PC-3 (cell line): ENCODE data around the gene XPNPEP1. TPM values are rescaled to one million over a fixed set of nuclear protein-coding genes. Genes with fewer than 3 reads are reported as not detected.

Experiments
- ATAC-seq: fragments of 200-7000 bp; cut with Tn5 transposase; 2 replicates; pipeline ENCODE4 v1.9.1; 2020; ENCODE audit warnings: mild to moderate bottlenecking, moderate library complexity
- BruUV-seq: library from RNA; stranded (reverse); fragments of 400-500 nt; replicated peaks from 2 replicates; lab custom pipeline; 2021; lab: Mats Ljungman, UMichigan
- CTCF ChIA-PET: fragments of 300-600 bp; sonication (Branson Sonifier 250); formaldehyde crosslinking; loops from one replicate; lab custom pipeline; 2022; ENCODE audit warnings: antibody characterized with exemption; lab: Charles Lee
- POLR2A ChIA-PET: fragments of 300-600 bp; sonication (Branson Sonifier 250); formaldehyde crosslinking; loops from one replicate; lab custom pipeline; 2022; ENCODE audit warnings: antibody characterized with exemption; ENCODE audit not compliant: unreplicated experiment; lab: Charles Lee
- DNase-seq: peaks from one replicate; pipeline ENCODE4 v3.0.0-alpha.2; 2015
- H2AFZ ChIP-seq: fragments of 300-600 bp; sonication (generic); 2 replicates; pipeline ENCODE4 v1.6.0; 2016; ENCODE audit warnings: antibody characterized with exemption, low read length
- H3F3A ChIP-seq: fragments of 300-600 bp; sonication (generic); one replicate; pipeline ENCODE4 v1.6.0; 2017; ENCODE audit warnings: antibody characterized with exemption, low read length, control low read depth, mild to moderate bottlenecking; ENCODE audit not compliant: unreplicated experiment
- H3K27ac ChIP-seq: fragments of 300-600 bp; sonication (generic); 2 replicates; pipeline ENCODE4 v1.5.1; 2016; ENCODE audit warnings: mild to moderate bottlenecking, low read length
- H3K27me3 ChIP-seq: fragments of 300-600 bp; sonication (generic); 2 replicates; pipeline ENCODE4 v1.6.1; 2016; ENCODE audit warnings: low read length, mixed read lengths
- H3K36me3 ChIP-seq: fragments of 300-600 bp; sonication (generic); 2 replicates; pipeline ENCODE4 v1.6.1; 2016; ENCODE audit warnings: low read depth, mixed run types, low read length, mixed read lengths
- H3K4me1 ChIP-seq: fragments of 300-600 bp; sonication (generic); 2 replicates; pipeline ENCODE4 v1.5.1; 2016; ENCODE audit warnings: low read length; ENCODE audit not compliant: insufficient read depth
- H3K4me2 ChIP-seq: fragments of 300-600 bp; sonication (generic); 2 replicates; pipeline ENCODE4 v1.6.0; 2016; ENCODE audit warnings: low read length
- H3K4me3 ChIP-seq: fragments of 300-600 bp; sonication (generic); 2 replicates; pipeline ENCODE4 v1.5.1; 2016; ENCODE audit warnings: mild to moderate bottlenecking, low read length, mixed read lengths
- H3K79me2 ChIP-seq: fragments of 300-600 bp; sonication (generic); 2 replicates; pipeline ENCODE4 v1.6.1; 2017; ENCODE audit warnings: low read length, mixed read lengths
- H3K9ac ChIP-seq: fragments of 300-600 bp; sonication (generic); 2 replicates; pipeline ENCODE4 v1.6.0; 2016; ENCODE audit warnings: mild to moderate bottlenecking, low read length
- H3K9me2 ChIP-seq: fragments of 300-600 bp; sonication (generic); replicated peaks from 2 replicates; pipeline ENCODE4 v1.6.1; 2016; ENCODE audit warnings: mixed run types, low read length, mixed read lengths
- H3K9me3 ChIP-seq: fragments of 300-600 bp; sonication (generic); 2 replicates; pipeline ENCODE4 v1.6.1; 2016; ENCODE audit warnings: low read length, mixed read lengths
- H4K20me1 ChIP-seq: fragments of 300-600 bp; sonication (generic); 2 replicates; pipeline ENCODE4 v1.6.1; 2016; ENCODE audit warnings: low read length, mixed read lengths
- EZH2 ChIP-seq: fragments of 300-600 bp; sonication (generic); IDR thresholded peaks from one replicate; pipeline ENCODE4 v1.6.1; 2017; ENCODE audit warnings: antibody characterized with exemption, mild to moderate bottlenecking, low read length; ENCODE audit not compliant: unreplicated experiment
- EZH2phosphoT487 ChIP-seq: fragments of 300-600 bp; sonication (generic); IDR thresholded peaks from 2 replicates; pipeline ENCODE4 v1.6.1; 2018; ENCODE audit warnings: mild to moderate bottlenecking, antibody characterized with exemption, low read length, borderline replicate concordance
- intact Hi-C: fragments of 100-400 bp; cut with micrococcal nuclease; formaldehyde crosslinking; loops from 2 replicates; pipeline ENCODE4 v1.9.0; 2023
- total RNA-seq: library from RNA; depleted of rRNA; stranded (reverse); fragments of >200 nt; gene quantifications from 2 replicates; pipeline ENCODE4 v1.2.3, GENCODE V29; 2014
- TF ChIP-seq, protein P1 (sequence below): fragments of 300-600 bp; sonication (generic); conservative IDR thresholded peaks from 2 replicates; pipeline ENCODE4 v1.5.1; 2017; ENCODE audit warnings: antibody characterized with exemption, low read depth, mild to moderate bottlenecking, low read length

The XPNPEP1 gene
- total RNA-seq, 1 experiment from 2014 or later = 77.3 TPM

DNA sequence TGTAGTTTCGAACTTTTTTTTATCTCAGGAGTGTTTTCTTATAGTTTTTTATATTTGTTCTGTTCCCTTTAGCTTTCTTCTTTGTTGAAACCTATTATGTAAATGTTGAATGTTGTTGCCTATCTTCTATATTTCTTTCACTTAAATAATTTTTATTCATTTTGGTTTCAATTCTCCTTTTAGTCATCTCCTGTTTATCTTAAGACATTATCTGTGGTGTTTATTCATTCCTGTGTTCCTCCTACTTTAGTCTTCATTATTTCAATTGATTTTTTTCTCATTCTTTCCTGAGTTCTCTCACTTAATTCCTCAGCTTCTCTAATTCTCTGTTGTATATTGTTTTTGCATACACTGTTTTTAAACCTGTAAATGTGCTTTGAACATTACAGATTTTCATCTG lies 64.1 kb downstream of the XPNPEP1 start:
- CTCF ChIA-PET = no interaction called here
- Histone ChIP-seq H3K9me3 (no peaks in the 10 kb centered on the region), H3F3A (no peaks in the 10 kb centered on the region), H3K79me2 (no peaks in the 10 kb centered on the region), H3K9me2 (no peaks in the 10 kb centered on the region), H3K4me3 (no peak overlapping the region), H3K4me1 (no peaks in the 10 kb centered on the region), H4K20me1 (no peaks in the 10 kb centered on the region), H3K9ac (no peak overlapping the region), H3K36me3 (peaks cover 13% of the 10 kb centered on the region), H3K27ac (no peak overlapping the region), H3K27me3 (no peaks in the 10 kb centered on the region), H3K4me2 (no peak overlapping the region), H2AFZ (no peak overlapping the region)
- POLR2A ChIA-PET = no interaction called here
- no peak for DNase-seq
- BruUV-seq = no TSS peak
- no peak for TF ChIP-seq EZH2phosphoT487
- TF ChIP-seq EZH2 = no peak
- TF ChIP-seq, protein P1, sequence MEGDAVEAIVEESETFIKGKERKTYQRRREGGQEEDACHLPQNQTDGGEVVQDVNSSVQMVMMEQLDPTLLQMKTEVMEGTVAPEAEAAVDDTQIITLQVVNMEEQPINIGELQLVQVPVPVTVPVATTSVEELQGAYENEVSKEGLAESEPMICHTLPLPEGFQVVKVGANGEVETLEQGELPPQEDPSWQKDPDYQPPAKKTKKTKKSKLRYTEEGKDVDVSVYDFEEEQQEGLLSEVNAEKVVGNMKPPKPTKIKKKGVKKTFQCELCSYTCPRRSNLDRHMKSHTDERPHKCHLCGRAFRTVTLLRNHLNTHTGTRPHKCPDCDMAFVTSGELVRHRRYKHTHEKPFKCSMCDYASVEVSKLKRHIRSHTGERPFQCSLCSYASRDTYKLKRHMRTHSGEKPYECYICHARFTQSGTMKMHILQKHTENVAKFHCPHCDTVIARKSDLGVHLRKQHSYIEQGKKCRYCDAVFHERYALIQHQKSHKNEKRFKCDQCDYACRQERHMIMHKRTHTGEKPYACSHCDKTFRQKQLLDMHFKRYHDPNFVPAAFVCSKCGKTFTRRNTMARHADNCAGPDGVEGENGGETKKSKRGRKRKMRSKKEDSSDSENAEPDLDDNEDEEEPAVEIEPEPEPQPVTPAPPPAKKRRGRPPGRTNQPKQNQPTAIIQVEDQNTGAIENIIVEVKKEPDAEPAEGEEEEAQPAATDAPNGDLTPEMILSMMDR = no peak
- intact Hi-C loops = loop anchor here (10.0 kb wide), 1 partner anchor 404 kb away; no protein-coding TSS in a partner anchor
- no peak for ATAC-seq

DNA sequence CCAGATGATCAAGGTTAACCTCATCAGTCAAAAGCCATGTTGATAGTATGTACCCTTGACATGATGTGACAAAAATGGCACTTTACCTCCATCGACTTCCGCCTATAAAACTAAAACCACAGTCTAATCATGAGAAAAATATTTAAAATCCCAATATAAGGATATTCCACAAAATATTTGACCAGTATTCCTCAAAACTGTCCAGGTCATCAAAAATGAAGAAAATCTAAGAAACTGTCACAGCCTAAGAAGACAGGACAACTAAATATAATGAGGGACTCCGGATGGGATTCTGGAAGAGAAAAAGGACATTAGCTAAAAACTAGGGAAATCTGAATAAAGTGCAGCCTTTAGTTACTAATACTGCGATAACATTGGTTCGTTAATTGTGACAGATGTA lies 67.6 kb downstream of the XPNPEP1 start:
- no peak overlapping the region for H3K4me2 ChIP-seq
- TF ChIP-seq EZH2 = no peak
- TF ChIP-seq EZH2phosphoT487 = no peak
- TF ChIP-seq, protein P1 = no peak
- DNase-seq (no peak), ATAC-seq (no peak)
- POLR2A ChIA-PET = no interaction called here
- no TSS peak for BruUV-seq
- H3F3A ChIP-seq = no peaks in the 10 kb centered on the region
- H3K9me2 ChIP-seq = no peaks in the 10 kb centered on the region
- H4K20me1 ChIP-seq = no peaks in the 10 kb centered on the region
- H3K9ac ChIP-seq = no peak overlapping the region
- H3K27me3 ChIP-seq = no peaks in the 10 kb centered on the region
- no peaks in the 10 kb centered on the region for H3K36me3 ChIP-seq
- no peaks in the 10 kb centered on the region for H3K4me1 ChIP-seq
- H3K27ac ChIP-seq = no peak overlapping the region
- no peaks in the 10 kb centered on the region for H3K9me3 ChIP-seq
- no peaks in the 10 kb centered on the region for H3K79me2 ChIP-seq
- intact Hi-C loops = loop anchor here (10.0 kb wide), 1 partner anchor 401 kb away; no protein-coding TSS in a partner anchor
- CTCF ChIA-PET = no interaction called here
- H2AFZ ChIP-seq = no peak overlapping the region
- no peak overlapping the region for H3K4me3 ChIP-seq

DNA sequence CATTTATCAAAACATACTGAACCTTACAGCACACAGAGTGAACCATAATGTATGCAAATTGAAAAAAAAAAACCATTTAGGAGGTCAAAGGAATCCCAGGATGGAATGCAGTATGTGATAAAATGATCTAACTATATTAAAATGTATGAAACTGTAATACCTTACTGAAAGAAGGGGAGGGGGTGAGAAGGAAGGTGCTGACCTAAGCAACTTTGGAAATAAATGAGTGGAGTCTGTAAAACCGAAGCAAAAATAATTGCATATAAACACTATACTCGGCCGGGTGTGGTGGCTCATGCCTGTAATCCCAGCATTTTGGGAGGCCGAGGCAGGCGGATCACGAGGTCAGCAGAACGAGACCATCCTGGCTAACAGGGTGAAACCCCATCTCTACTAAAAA lies 69.4 kb downstream of the XPNPEP1 start:
- POLR2A ChIA-PET = no interaction called here
- H3K9me2 ChIP-seq = no peaks in the 10 kb centered on the region
- H3K4me1 ChIP-seq = no peaks in the 10 kb centered on the region
- no peaks in the 10 kb centered on the region for H3K36me3 ChIP-seq
- CTCF ChIA-PET = no interaction called here
- no peaks in the 10 kb centered on the region for H3K79me2 ChIP-seq
- no peak overlapping the region for H3K4me2 ChIP-seq
- ATAC-seq = no peak
- no TSS peak for BruUV-seq
- no peak overlapping the region for H2AFZ ChIP-seq
- intact Hi-C loops = loop anchor here (10.0 kb wide), 1 partner anchor 399 kb away; no protein-coding TSS in a partner anchor
- no peak overlapping the region for H3K4me3 ChIP-seq
- TF ChIP-seq EZH2phosphoT487 = no peak
- TF ChIP-seq EZH2 = no peak
- TF ChIP-seq, protein P1 = no peak
- no peak overlapping the region for H3K27ac ChIP-seq
- no peak overlapping the region for H3K9ac ChIP-seq
- no peak for DNase-seq
- no peaks in the 10 kb centered on the region for H4K20me1 ChIP-seq
- no peaks in the 10 kb centered on the region for H3F3A ChIP-seq
- H3K9me3 ChIP-seq = no peaks in the 10 kb centered on the region
- H3K27me3 ChIP-seq = no peaks in the 10 kb centered on the region
